Superior temporal gyrus (tissue), 1 donor: ENCODE measurements around the gene RBPJ.

Experiments
- DNase-seq: peaks from one replicate; pipeline ENCODE4 v3.0.0-alpha.2; 2016; ENCODE audit errors: extremely low spot score

RBPJ gene

DNA sequence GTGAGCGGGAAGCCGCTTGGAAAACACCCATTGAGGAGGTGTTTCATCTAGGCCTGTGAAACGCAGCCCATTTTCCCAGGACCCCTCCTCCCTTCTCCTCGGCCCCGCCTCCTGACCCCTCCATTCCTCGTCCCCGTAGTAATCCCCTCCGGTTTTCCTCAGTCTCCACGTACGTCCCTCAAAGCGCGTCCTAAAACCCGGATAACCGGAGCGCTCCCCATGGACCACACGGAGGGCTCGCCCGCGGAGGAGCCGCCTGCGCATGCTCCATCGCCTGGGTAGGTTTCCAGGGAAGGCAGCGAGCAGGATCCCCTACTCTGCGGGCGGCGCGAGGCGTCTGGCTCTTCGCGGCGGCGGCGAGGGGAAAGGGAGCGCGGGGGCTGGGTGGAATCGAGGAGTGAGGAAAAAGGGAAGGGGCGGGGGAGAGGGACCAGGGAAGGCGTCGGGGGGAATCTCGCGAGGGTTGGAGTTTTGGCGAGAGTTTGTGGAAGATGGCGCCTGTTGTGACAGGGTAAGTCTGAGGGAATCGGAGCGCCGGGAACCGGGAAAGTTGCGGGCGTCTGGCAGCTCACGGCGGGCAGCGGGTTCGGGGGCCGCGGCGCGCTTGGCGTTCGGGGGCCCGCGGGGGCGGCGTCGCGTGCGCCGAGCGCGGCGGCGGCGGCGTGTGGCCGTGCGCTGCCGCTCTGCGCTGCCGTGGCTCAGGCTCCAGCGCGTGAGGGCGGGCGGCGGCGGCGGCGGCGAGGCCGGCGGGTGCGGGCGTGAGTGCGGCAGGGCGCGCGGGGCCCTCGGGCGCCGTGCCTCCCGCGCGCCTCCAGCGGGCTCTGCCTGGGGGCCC lies at the start of gene RBPJ:
Gene RBPJ (plus strand): TSS at position 477 of the 835 bp plus-strand sequence. CDS start 15 bp downstream, at position 492.
- DNase-seq: peak; percentile 95

DNA sequence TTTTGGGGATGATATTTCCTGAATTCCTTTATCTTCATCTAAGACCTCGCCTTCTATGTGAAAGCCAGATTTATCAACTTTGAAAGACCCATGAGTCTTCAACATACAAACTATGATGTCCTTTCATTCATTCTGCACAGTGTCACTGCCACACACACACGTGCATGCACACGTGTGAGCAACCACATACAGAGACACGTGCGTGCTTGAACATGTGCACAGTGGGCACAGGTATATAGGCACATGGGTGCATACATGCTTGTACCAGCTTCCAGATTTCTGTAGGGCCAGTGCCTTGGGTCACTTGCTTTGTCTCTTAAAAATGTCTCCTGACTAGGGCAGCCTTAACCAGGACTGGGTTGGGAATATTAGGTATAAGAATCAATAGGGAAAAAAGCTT lies 49.1 kb upstream of the RBPJ start:
- no peak for DNase-seq

DNA sequence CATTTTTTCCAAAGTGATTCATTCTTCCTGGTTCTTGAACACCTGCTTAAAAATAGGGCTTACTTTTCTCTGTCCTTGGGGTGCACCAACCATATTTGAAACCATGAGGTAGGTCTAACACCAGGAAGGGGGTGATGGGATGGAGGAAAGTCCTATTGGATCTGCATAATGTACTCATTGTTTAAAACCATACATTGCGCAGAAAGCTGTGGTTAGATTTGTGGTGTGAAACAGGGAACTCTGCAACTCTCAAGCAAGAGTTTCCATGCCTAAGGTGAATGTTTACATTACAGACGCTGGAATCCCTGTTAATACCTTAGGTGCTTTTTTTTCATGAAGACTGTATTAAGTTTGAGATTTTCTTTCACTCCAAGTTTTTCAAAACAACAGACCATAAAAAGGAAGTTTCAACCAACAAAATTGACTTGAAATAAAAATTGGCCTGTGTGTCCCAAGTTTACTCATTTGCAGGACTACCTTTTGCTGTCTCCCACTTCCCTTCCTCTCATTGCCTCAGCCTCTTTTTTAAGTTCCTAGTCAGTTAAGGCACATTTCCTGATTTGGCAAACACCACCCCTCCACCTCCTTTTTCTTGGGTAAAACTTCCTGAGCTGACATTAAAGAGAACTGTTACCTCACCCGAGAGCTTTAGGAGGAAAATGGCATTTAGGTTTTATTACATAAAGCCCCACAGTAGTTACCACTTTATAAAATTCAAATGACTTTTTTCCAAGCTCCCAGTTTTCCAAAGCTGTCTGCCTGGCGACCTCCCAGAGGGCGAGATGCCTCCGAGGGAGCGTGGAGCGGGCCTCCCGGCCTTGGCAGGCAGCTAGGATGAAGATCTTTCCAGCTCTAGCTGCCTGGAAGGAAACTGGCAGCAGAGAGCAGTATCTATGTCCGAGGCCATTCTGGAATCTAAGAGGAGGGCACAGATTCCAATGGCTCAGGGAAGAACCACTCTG lies 47.9 kb upstream of the RBPJ start:
- DNase-seq: no peak

DNA sequence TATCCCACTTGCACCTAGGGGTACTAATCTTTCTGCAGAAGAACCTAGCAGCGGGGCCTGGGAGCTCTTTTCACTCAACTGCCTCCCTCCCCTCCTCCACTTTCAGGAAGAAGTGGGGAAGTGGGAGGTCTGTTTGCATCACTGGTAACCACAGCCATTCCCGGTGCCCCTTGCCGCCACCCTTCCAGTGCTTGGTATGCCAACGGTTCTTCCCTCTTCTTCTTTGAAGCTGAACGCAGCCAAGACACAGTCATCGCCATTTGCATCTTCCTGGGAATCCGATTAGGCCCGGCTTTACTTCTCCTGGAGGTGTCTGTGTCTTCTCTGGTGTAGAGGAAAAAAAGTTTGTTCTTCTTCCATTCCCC lies 47.2 kb upstream of the RBPJ start:
- no peak for DNase-seq

DNA sequence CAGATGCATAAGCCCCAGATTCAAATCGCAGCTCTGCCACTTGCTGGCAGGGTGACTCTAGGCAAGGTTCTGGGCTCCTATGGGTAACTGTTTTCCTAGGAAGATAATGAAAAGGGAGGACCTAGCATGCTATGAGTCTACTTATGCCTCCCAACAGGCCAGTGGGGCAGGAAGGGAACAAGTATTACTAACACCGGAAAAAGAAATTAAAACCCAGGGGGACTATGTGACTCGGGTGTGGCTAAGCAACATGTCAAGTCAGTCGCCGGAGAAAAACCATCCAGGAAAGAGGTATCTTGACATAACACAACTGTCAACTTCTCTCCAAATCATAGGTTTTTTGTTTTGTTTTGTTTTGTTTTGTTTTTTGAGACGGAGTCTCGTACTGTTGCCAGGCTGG lies 45.5 kb upstream of the RBPJ start:
- DNase-seq: no peak

DNA sequence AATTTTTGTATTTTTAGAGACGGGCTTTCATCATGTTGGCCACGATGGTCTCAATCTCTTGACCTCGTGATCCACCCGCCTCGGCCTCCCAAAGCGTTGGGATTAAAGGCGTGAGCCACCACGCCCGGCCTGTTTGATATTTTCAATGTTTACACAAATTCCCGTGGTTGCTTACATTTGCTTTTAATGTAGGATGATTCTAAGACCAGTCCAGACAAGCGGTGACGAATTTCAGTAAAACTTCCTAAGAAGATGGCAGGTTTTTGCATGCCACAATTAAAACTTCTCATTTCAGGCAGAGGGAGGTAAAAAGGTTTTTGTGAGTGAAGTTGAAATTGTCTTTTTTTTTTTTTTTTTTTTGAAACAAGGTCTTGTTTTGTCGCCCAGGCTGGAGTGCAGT lies 41.4 kb upstream of the RBPJ start:
- no peak for DNase-seq

DNA sequence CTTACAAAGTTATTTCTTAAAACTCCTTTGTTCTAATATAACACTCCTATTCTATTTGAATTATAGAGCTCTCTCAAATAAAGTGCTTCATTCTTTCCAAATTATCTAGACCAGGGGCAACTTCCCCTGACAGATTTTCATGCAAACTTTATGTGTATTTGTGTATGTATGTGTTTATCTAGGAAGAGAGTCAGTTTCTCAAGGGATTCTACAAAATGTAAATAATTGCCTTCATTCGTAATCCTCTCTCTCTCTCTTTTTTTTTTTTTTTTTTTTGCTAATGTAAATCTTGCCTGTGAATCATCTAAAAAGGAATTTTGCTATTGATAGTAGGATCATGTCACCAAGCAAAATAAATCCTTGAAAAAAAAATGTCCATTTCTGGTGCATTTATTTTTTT lies 38.9 kb upstream of the RBPJ start:
- no peak for DNase-seq

DNA sequence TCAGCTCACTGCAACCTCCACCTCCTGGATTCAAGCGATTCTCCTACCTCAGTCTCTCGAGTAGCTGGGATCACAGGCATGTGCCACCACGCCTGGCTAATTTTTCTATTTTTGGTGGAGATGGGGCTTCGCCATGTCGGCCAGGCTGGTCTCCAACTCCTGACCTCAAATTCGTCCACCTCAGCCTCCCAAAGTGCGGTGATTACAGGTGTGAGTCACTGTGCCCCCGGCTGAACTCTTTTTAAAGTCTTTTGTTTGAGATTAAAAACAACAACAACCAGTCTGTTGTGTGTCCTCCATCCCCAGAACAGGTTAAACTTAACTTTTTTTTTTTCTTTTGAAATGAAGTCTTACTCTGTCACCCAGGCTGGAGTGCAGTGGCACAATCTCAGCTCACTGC lies 36.3 kb upstream of the RBPJ start:
- no peak for DNase-seq

DNA sequence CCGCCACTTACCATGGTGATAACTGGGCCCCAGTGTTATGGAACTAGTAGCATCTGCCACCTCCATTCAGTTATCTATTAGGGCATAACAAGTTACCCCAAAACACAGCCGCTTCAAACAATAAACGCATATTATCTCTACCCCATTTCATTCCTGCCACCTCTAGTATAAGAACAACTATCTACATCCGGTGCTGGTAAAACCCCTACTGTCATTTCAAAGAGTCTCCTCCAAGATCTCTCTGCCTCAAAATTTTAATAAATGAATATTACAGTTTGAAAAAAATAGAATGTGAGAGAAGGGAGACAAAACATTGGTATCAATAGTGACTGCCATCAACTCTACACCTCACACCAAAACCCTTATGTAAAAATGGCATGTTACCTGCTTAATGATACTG lies 35.5 kb upstream of the RBPJ start:
- no peak for DNase-seq

DNA sequence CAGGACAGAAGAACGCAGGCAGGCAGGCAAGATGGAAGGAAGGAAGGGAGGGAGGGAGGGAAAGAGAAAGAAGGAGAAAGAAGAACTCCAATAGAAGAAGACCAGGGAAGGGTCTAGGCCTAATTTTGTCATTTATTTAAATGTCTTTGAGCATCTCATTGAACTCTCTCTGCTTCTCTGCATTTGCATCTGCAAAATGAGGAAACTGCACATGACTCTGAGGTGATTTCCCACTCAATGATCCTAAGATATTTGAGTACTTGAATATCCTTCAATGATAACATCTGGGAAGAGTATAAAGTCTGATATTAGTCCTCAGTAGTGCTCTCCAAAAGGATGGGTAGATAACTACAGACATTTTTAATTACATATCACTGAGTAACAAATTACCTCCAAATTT lies 33.1 kb upstream of the RBPJ start:
- DNase-seq: no peak

DNA sequence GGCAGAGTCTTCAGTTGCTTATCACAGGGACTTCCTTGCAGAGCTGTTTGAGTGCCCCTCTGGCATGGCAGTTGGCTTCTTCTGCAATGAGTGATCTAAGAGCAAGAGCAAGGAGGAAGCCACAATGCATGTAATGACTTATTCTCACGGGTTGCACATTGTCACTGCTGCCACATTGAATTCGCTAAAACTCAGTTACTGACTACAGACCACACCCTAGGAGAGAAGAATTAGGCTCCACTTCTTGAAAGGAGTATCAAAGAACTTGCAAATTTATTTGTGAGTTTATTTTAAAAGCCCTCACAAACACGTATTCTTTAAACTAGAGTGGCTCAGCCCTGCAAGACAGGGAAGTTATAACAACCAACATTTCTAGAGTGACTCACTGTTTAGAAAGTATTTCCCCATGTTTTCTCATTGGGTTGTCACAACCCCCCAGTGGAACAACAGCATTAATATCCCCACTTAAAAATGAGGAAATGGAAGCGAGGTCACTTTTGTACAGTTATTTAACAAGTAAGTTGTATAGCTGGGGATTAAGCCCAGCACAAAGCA lies 32.4 kb upstream of the RBPJ start:
- no peak for DNase-seq

DNA sequence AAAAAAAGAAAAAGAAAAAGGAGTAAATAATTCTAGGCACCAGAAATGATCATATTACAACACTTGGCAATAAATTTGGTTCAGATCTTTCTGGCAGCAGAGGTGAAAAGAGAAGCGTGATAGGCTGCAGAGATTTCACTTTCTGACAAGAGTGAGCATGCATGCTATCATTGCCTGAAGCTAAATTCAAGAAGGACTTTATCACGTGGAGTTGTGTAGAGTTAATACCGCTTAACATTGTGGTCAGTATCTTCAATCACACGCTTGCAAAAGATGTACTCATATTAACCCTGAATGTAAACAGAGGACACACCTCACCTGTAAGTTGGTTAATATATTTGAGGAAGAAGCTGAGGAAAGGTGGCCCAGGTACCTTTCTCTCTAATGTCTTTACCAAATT lies 31.4 kb upstream of the RBPJ start:
- DNase-seq: no peak

DNA sequence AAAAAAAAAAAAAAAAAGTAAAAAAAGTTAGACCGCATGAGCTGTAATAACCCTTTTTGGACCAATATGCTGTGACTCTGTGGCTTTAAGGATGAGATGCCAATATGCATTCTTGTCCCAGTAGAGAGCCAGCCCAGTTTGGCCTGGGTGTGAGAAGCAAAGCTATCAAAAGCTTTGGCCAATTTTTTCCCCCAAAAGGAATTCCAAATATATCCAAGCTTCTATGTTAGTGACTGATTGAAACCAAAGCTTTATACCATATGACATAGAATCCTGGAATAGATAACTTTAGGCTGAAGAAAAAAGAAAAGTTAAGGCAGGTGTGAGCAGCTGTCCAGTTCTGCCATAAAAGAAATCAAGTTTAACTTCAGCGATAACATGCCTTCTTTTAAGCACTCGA lies 30.5 kb upstream of the RBPJ start:
- DNase-seq: no peak

DNA sequence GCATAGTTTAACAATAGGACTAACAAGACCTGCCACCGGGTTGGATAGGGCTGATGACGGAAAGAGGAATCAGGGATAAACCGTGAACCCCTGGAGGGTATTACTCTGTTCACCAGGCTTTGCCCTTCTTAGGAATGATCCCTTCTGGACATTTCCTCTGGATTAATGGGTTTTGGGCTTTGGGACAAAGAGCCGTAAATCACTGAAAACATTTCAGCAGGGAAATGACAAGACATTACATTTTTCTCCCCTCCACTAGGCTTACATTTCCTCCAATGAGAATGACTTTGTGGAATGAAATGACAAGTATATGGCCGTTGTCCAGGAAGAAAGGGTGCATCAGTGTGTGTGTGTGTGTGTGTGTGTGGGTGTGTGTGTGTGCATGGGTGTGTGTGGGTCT lies 25.9 kb upstream of the RBPJ start:
- DNase-seq: no peak

DNA sequence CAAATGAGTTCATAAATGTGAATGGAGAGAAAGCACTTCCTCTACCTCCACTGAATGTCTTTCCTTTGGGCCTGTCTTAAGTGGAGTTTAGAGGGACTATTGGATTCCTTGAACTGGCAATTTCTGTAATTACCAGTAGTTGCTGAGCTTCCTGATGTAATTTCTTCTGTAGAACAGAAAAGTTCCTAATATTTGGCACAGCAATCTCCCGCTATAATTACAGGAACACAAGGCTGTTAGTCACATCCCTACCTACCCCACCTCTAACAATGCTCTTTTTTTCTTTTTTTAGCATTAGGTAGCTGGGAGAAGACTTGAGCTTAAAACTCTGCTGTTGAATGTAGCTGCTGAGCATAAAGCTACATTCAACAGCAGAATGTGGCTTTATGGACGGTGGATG lies 24.8 kb upstream of the RBPJ start:
- DNase-seq: no peak

DNA sequence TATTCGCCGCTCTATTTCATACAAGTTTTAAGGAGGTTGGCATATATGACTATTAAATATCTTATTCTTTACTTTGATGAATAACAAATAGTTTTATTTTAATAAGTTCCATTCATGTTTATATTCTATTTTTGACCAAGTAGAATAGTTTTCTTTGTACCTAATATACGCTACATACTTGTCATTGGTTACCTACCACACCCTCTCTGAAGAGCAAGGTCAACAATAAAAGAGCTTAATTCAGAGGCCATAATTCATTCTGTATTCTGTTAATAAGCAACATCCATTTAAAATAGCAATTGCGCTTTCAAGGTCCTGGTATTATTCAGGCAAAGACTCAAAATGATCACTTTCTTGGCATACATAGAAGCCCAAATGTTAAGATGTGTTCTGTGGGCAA lies 24.3 kb upstream of the RBPJ start:
- no peak for DNase-seq

DNA sequence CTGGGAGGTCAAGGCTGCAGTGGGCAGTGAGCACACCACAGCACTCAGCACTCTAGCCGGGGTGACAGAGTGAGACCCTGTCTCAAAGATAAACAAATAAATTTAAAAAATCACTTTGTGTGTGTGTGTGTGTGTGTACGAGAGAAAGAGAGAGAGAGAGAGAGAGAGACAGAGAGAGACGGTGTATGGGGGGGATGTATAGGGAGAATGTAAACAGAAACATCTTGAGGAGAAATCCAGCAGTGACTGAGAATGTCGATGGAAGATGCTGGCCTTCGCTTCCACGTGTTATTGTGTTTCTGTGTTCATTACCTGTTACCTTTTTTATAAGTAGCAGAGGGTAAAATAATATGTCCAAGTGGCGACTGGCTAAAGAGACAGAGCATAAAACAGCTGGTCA lies 23.6 kb upstream of the RBPJ start:
- no peak for DNase-seq

DNA sequence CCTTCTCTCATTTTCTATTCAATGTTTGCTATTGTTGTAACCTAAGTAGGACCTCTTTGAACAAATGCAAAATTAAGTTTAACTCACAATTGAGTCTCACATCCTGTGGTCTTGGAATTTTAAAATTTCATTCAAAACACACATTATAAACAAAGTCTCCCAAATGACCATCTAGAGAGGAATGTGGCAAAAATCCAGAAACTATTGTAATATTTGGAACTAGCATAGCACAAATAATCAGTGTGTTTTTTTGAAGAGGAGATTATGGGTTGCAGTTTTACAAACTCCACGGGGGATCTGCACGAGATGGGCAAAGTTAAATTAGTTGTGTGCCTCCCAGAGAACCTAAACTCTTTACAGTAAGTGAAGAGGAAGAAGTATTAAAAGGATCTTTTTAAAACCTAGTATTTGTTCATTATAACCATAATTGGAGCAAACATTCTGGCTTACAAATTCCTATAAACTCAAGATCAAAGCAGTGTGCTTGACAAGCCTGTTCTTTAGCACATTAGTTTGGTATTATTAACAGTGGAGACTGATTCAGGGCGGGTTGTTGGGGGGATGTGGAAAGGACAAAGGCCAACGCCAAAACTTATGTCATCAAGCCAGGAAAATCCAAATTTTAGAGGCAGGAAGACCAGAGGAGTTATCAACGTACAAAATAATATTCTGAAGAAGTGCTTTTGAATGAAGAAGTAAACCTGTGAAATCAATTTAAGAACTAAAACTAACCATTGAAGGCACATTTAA lies 22.4 kb upstream of the RBPJ start:
- no peak for DNase-seq

DNA sequence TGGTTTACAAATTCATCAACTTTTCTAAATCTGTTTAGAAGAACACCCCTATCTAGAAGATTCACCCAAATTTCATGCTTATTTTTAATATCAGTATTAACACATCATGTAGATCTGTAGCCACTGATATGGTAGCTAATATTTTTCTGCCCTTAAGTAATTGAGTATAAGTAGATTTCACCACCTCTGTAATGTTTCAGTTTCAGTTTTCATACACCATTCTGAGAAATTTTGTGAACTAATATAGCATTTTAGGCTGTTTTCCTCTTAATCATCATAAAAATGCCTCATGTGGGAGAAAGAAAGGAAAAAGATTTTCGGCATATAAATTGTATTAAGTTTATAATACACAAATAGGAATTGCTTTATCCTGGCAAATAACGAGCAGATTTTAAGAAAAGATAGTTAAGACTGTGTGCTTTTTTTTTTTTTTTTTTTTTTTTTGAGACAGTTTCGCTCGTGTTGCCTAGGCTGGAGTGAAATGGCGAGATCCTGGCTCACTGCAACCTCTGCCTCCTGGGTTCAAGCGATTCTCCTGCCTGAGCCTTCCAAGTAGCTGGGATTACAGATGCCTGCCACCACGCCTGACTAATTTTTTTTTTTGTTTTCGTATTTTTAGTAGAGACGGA lies 21.4 kb upstream of the RBPJ start:
- no peak for DNase-seq

DNA sequence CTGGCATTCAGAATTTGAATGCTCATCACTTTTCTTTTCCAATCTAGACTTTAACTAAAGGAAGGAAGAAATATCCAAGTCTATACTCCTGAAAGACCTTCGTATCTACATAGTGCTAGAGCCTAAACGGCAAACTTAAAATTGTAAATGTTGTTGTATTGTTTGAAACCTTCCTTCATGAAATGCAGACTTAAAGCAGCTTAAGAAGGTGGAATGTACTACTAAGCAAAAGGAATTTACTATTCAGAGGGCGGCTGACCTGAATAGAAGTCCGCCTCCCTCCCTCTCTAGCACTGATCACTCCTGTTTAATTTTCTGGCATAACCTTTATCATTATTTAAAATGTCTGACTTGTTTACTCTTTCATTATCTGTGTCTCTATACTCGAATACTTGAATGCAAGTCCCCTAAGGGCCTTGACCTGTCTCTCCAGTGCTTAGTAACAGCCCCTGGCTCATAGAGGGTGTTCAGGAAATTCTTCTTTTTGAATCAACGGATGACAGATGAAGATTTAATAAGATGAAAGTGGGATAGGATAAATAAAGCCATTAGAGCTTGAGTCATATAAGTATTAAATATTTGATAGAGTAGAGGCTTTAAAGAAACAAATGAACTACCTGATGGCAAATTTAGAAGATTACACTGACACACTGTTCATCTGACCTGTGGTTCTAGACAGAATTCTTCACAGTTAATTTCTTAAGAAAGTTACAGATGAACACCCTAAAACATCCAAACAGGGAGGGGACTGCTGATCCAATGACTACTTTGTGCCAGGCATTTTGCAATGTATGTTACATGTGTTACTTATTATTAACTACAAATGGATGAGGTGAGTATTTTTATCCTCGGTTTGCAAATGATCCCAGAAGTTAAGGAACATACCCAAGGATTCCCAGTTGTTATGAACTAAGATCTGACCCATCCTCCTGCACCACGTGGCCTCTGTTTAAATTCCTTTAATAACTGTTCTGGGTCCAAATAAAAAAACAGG lies 20.2 kb upstream of the RBPJ start:
- DNase-seq: no peak
